CD14-positive monocyte (primary cell): Measurements from ENCODE around the gene MGAT5. TPM values are rescaled to one million over a fixed set of nuclear protein-coding genes. Genes with fewer than 3 reads are reported as not detected.

Experiments used
- DNase-seq, 3 donors: peaks; one replicate each; pipeline ENCODE4 v3.0.0-alpha.2; 2011 to 2022
- H2AFZ ChIP-seq: 2 replicates; pipeline ENCODE4 v1.6.0; 2012; ENCODE audit warnings: mild to moderate bottlenecking, low read depth, low read length, inconsistent platforms; ENCODE audit not compliant: insufficient read depth, poor library complexity, severe bottlenecking
- H3K27ac ChIP-seq, 2 donors: 1 replicate in 1 of 2; 2 replicates in 1 of 2; pipeline ENCODE4 v1.5.1; 2012 to 2013; ENCODE audit warnings: low read length in 2 of 2, control low read depth in 1 of 2, inconsistent platforms in 1 of 2, low read depth in 1 of 2, mild to moderate bottlenecking in 1 of 2
- H3K27me3 ChIP-seq, 2 donors: one replicate each; pipeline versions ENCODE4 v1.6.0 to v1.6.1; 2011 to 2013; ENCODE audit warnings: low read length in 2 of 2; ENCODE audit not compliant: control insufficient read depth in 2 of 2, insufficient read depth in 2 of 2
- H3K36me3 ChIP-seq, 2 donors: replicated peaks in 1 of 2; 1 replicate in 1 of 2; 2 replicates in 1 of 2; pipeline versions ENCODE4 v1.5.1 to v1.6.1; 2012 to 2013; ENCODE audit warnings: low read length in 2 of 2, control low read depth in 1 of 2, inconsistent platforms in 1 of 2, mild to moderate bottlenecking in 1 of 2; ENCODE audit not compliant: insufficient read depth in 2 of 2, control insufficient read depth in 1 of 2
- H3K4me1 ChIP-seq, 2 donors: 1 replicate in 1 of 2; 2 replicates in 1 of 2; pipeline versions ENCODE4 v1.5.1 to v1.6.1; 2012 to 2013; ENCODE audit warnings: low read length in 2 of 2, control low read depth in 1 of 2, inconsistent platforms in 1 of 2, mild to moderate bottlenecking in 1 of 2, moderate library complexity in 1 of 2; ENCODE audit not compliant: insufficient read depth in 2 of 2, control insufficient read depth in 1 of 2
- H3K4me2 ChIP-seq: replicated peaks from 2 replicates; pipeline ENCODE3; 2012; ENCODE audit warnings: low read length, moderate library complexity, mild to moderate bottlenecking; ENCODE audit not compliant: poor library complexity, severe bottlenecking; ENCODE audit errors: extremely low read depth
- H3K4me3 ChIP-seq, 3 experiments: fragments of 200-600 bp in 1 of 3; sonication (generic) in 1 of 3; replicated peaks in 1 of 3; 1 replicate in 2 of 3; 2 replicates in 1 of 3; pipeline ENCODE4 v1.5.1; 2011 to 2013; ENCODE audit warnings: low read length in 3 of 3, mild to moderate bottlenecking in 3 of 3, control low read depth in 2 of 3, low read depth in 2 of 3, inconsistent platforms in 1 of 3, moderate library complexity in 1 of 3
- H3K79me2 ChIP-seq: 2 replicates; pipeline ENCODE4 v1.6.0; 2012; ENCODE audit warnings: mild to moderate bottlenecking, control low read depth, inconsistent platforms, low read length, moderate library complexity; ENCODE audit not compliant: insufficient read depth
- H3K9ac ChIP-seq: 2 replicates; pipeline ENCODE4 v1.6.0; 2017; ENCODE audit warnings: low read length, mild to moderate bottlenecking; ENCODE audit not compliant: insufficient read depth, poor library complexity, severe bottlenecking
- H3K9me3 ChIP-seq, 2 donors: replicated peaks in 1 of 2; 1 replicate in 1 of 2; 2 replicates in 1 of 2; pipeline versions ENCODE4 v1.5.1 to v1.6.1; 2012 to 2013; ENCODE audit warnings: low read length in 2 of 2, control low read depth in 1 of 2; ENCODE audit not compliant: control insufficient read depth in 1 of 2, insufficient read depth in 1 of 2
- H4K20me1 ChIP-seq: 2 replicates; pipeline ENCODE4 v1.6.0; 2012; ENCODE audit warnings: mild to moderate bottlenecking, low read length, control low read depth, moderate library complexity; ENCODE audit not compliant: insufficient read depth
- H3K27ac Mint-ChIP-seq, 7 donors: one replicate each; pipeline ENCODE4 v1.8.0; 2020; ENCODE audit warnings: mild to moderate bottlenecking in 7 of 7, mixed read lengths in 7 of 7, moderate library complexity in 6 of 7, inconsistent platforms in 2 of 7
- H3K27me3 Mint-ChIP-seq, 3 donors: one replicate each; pipeline ENCODE4 v1.8.0; 2021 to 2022; ENCODE audit warnings: low read depth in 3 of 3, mild to moderate bottlenecking in 3 of 3, mixed read lengths in 3 of 3, moderate library complexity in 3 of 3, inconsistent platforms in 1 of 3
- H3K36me3 Mint-ChIP-seq, 2 donors: one replicate each; pipeline ENCODE4 v1.8.0; 2020; ENCODE audit warnings: mixed read lengths in 2 of 2, inconsistent platforms in 1 of 2, mild to moderate bottlenecking in 1 of 2
- H3K4me1 Mint-ChIP-seq: one replicate; pipeline ENCODE4 v1.8.0; 2020; ENCODE audit warnings: mild to moderate bottlenecking, mixed read lengths
- H3K4me3 Mint-ChIP-seq, 2 donors: one replicate each; pipeline ENCODE4 v1.8.0; 2020; ENCODE audit warnings: mild to moderate bottlenecking in 2 of 2, mixed read lengths in 2 of 2, moderate library complexity in 1 of 2
- H3K9me3 Mint-ChIP-seq, 7 donors: one replicate each; pipeline ENCODE4 v1.8.0; 2020 to 2022; ENCODE audit warnings: mixed read lengths in 7 of 7, mild to moderate bottlenecking in 6 of 7, moderate library complexity in 6 of 7, inconsistent platforms in 2 of 7
- CTCF ChIP-seq: fragments of 200-600 bp; IDR thresholded peaks from one replicate; pipeline ENCODE4 v1.8.0; 2022; ENCODE audit warnings: antibody characterized with exemption, mild to moderate bottlenecking
- WGBS: methylation state at CpG from one replicate; pipeline ENCODE4 v1.1.5; 2013; ENCODE audit warnings: missing lambda C conversion rate; ENCODE audit not compliant: insufficient coverage; 5-methylcytosine and 5-hydroxymethylcytosine counted together
- intact Hi-C, 2 donors: fragments of 100-400 bp; cut with micrococcal nuclease; formaldehyde crosslinking; loops; one replicate each; pipeline versions ENCODE4 v1.15.0 to v1.15.1; 2023
- polyA plus RNA-seq, 3 donors: library from polyadenylated mRNA; depleted of rRNA in 1 of 3; unstranded in 2 of 3; stranded (reverse) in 1 of 3; fragments of 300-500 nt in 2 of 3; fragments of >200 nt in 1 of 3; fragmentation: Illumina TruSeq in 2 of 3; gene quantifications; 1 replicate in 2 of 3; 2 replicates in 1 of 3; pipeline ENCODE4 v1.2.3, GENCODE V29; 2012 to 2021

MGAT5 gene
- polyA plus RNA-seq, 3 donors: 1.9 to 6.6 (median 2.4) TPM

GRCh38 chr2:134468164-134468563 lies 214.3 kb downstream of the MGAT5 start:
- no peaks in the 10 kb centered on the region for H3K36me3 Mint-ChIP-seq
- intact Hi-C loops: no loop called here

GRCh38 chr2:134468776-134469175 lies 214.9 kb downstream of the MGAT5 start:
- Histone ChIP-seq H3K27ac (no peak overlapping the region), H3K27me3 (no peaks in the 10 kb centered on the region), H2AFZ (no peak overlapping the region), H3K9me3 (no peaks in the 10 kb centered on the region), H3K4me1 (no peaks in the 10 kb centered on the region), H4K20me1 (no peaks in the 10 kb centered on the region), H3K79me2 (no peaks in the 10 kb centered on the region), H3K36me3 (no peaks in the 10 kb centered on the region), H3K4me3 (no peak overlapping the region), H3K4me2 (no peak overlapping the region), H3K9ac (no peak overlapping the region)
- peaks cover 0 to 2% (median 0%) of the 10 kb centered on the region in 3 donors for H3K27me3 Mint-ChIP-seq
- intact Hi-C loops: no loop called here
- peak overlapping the region in 1 of 7 donors; percentile 56 for H3K27ac Mint-ChIP-seq
- H3K4me1 Mint-ChIP-seq: no peaks in the 10 kb centered on the region
- 93% methylated on average over 8 of the region's 12 CpGs for WGBS
- H3K9me3 Mint-ChIP-seq: peaks cover 0 to 6% (median 4%) of the 10 kb centered on the region in 7 donors
- no peak overlapping the region for H3K4me3 Mint-ChIP-seq
- no peak for TF ChIP-seq CTCF
- H3K36me3 Mint-ChIP-seq: no peaks in the 10 kb centered on the region
- DNase-seq: no peak

More at GRCh38 chr2:134468164-134468563, 214.3 kb downstream of the MGAT5 start:
- Histone ChIP-seq H2AFZ (no peak overlapping the region), H4K20me1 (no peaks in the 10 kb centered on the region), H3K9ac (no peak overlapping the region), H3K79me2 (no peaks in the 10 kb centered on the region), H3K4me1 (no peaks in the 10 kb centered on the region), H3K36me3 (no peaks in the 10 kb centered on the region), H3K27me3 (no peaks in the 10 kb centered on the region), H3K9me3 (no peaks in the 10 kb centered on the region), H3K4me3 (no peak overlapping the region), H3K27ac (no peak overlapping the region), H3K4me2 (no peak overlapping the region)
- no peak for DNase-seq
- Mint-ChIP-seq H3K4me3 (no peak overlapping the region), H3K27ac (no peak overlapping the region), H3K9me3 (peaks cover 0 to 6% (median 2%) of the 10 kb centered on the region in 7 donors), H3K4me1 (no peaks in the 10 kb centered on the region), H3K27me3 (peaks cover 0 to 2% (median 0%) of the 10 kb centered on the region in 3 donors)
- no peak for TF ChIP-seq CTCF
- WGBS: no CpG with 5 or more reads among the region's 2 CpGs
